HG02943 (cell line): ENCODE measurements around the gene CDRT15.
"Not testable (repeated sequence)": the region's sequence is repeated elsewhere in the genome, so short reads cannot be mapped to it uniquely, and the experiment has no call there.

Experiments
- ATAC-seq: cut with Tn5 transposase; IDR thresholded peaks from one replicate; pipeline ENCODE4 v1.9.1; 2021; ENCODE audit warnings: mild to moderate bottlenecking, low read depth, moderate library complexity; ENCODE audit not compliant: unreplicated experiment

Gene CDRT15

DNA sequence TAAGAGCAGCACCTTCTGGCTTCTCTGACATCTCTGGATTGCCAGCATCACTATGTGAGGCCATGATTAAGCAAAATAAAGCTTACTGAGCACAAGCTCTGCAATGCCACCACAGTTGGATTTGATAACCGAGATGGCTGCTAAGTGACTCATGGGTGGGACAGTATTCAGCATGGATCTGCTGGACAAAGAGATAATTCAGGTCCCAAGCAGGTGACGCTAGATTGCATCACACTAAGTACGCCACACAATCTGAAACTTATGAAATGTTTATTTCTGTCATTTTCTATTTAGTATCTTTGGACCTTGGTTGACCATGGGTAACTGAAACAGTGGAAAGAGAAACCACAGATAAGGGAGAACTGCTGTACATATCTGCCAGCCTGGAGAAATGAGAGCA is 27.4 kb downstream of the CDRT15 start:
- no peak for ATAC-seq

DNA sequence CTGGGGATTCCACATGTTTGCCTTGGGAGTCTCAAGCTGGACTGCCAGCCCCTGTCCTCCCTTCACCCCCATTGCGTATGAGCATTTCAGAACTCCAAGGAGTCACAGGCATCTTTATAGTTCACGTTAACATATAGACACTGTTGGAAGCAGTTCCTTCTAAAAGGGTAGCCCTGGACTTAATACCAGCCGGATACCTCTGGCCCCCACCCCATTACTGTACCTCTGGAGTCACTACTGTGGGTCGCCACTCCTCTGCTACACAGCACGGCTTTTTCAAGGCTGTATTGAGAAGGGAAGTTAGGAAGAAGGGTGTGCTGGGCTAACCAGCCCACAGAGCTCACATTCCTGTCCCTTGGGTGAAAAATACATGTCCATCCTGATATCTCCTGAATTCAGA is 28.9 kb downstream of the CDRT15 start:
- ATAC-seq, result no peak

- no peak for ATAC-seq
These were observed 29.8 kb downstream of the CDRT15 start for GRCh38 chr17:14206891-14207290.

DNA sequence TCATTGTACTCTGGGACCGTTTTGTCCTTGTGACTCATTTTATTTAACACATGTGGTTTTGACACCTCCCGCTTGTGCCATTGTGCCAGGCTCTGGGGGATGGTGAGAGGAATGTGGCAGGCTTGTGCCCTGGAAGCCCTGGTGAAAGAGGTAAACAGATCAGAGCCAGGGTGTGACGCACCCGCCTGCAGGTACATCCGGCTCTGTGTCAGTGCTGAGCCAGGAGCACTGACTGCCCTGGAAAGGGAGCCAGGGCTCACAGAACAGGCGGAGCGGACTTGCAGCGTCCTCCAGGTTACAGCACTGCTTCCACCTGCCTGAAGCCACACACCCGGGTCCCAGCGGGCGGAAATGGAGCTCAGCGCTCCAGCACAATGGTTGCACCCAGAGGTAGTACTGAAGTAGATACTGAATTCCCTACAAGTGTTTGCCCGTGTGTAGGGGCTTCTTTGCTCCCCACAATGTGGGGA is 30.6 kb downstream of the CDRT15 start:
- ATAC-seq, result no peak

DNA sequence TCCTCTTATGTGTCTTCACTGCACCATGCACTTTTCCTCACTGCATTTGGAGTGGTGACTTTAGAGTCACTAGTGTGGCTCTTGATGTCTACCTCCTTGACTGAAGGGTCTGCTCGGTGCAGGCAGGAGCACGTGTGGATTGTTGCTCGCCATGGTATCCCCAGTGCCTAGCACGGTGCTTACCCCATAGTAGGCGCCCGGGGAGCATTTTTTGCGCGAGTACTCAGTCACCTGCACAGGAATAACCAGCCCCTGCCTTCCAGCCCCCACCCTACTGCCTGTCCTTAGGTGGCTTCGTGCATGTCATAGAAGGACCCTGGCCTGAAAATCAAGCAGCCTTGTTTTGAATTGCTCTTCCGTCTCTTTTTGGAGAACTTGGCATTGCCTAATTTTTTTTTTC is 31.3 kb downstream of the CDRT15 start:
- no peak for ATAC-seq

GRCh38 chr17:14204546-14204945 is 32.1 kb downstream of the CDRT15 start:
- no peak for ATAC-seq

- no peak for ATAC-seq
These were observed 32.6 kb downstream of the CDRT15 start for GRCh38 chr17:14204084-14204483.

DNA sequence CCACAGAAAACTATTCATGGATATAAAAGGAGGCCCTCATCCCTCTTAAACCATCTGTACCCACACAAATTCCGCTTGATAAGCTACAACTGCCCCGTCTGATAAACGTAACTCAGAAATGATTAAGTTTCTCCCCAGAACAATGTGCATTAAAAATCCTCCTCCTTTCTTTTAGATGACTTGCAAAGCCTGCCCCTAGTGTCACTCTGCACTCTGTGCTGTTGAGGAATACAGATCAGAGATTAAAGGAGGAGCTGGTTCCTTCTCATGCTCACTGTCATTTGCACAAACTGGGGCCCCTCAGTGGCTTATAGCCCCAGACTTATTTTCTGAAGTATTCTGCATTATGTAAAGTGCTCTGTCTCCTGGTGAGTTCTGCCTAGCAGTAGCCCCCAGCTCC is 33.3 kb downstream of the CDRT15 start:
- ATAC-seq, result no peak

GRCh38 chr17:14202388-14203166 is 34.1 kb downstream of the CDRT15 start:
- no peak for ATAC-seq

GRCh38 chr17:14201988-14202380 is 34.7 kb downstream of the CDRT15 start:
- no peak for ATAC-seq

GRCh38 chr17:14201021-14201987 is 35.4 kb downstream of the CDRT15 start:
- ATAC-seq, result no peak

- no peak for ATAC-seq
These were observed 36.3 kb downstream of the CDRT15 start for GRCh38 chr17:14200354-14200753.

DNA sequence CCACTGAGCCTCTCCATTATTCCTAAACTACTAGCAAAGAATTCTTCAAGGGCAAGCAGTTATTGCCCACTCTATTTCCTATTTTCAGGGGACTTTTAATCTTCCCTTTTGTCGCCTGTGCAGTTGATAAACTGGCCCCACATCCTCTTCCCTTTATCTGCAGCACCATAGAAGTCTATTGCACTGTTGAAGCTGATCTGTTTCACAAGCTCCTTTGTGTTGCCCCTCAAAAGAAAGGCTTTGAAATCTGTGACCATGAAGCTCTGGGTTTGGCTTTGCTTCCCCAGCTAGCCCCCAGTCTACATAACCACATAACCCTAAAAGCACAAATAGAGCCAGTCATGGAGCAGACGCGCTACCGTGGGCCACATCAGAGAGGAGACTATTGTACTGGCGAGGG is 37.1 kb downstream of the CDRT15 start:
- no peak for ATAC-seq

GRCh38 chr17:14198575-14198974 is 38.1 kb downstream of the CDRT15 start:
- no peak for ATAC-seq

GRCh38 chr17:14198013-14198412 is 38.6 kb downstream of the CDRT15 start:
- no peak for ATAC-seq

DNA sequence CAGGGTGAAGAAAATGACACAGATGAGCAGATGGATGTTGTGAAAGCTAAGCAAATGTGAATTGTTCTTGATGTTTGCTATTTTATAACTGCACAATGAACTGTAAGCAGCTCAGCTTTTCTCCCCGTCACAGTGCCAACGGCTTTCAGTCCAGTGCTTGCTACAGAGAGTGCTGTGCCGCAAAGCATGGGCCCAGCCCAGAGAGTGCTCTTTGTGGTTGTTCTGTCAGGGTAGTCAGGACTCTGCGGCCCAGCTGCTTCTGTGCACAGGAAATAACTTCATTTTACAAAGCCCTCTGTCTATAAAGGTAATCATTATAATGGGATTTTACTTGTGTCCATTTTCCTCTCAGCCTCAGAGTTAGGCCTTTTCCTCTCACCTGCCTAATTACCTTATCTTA is 39.1 kb downstream of the CDRT15 start:
- ATAC-seq, result no peak

DNA sequence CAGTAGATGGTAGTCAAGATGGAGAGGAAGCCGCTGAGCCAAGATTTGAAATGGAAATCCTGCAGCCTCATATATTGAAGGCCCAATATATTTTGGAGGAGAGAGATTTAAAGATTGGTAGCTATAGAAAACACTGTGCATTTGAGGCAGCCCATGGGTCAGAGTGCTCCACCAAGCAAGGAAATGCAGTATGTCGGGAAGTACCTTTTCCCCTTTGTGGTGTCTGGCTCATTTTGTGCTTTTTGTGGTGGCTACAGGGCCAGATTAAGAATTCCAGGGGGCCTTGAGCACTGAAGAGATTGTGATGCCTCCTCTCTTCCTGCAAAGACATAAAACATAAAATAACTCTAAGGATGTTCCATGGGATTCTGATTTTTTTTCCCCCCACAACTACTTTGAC is 39.6 kb downstream of the CDRT15 start:
- no peak for ATAC-seq

GRCh38 chr17:14196377-14196997 is 40.2 kb downstream of the CDRT15 start:
- ATAC-seq, result no peak

- not testable (repeated sequence) for ATAC-seq
These were observed 43.9 kb downstream of the CDRT15 start for GRCh38 chr17:14192636-14193344.

DNA sequence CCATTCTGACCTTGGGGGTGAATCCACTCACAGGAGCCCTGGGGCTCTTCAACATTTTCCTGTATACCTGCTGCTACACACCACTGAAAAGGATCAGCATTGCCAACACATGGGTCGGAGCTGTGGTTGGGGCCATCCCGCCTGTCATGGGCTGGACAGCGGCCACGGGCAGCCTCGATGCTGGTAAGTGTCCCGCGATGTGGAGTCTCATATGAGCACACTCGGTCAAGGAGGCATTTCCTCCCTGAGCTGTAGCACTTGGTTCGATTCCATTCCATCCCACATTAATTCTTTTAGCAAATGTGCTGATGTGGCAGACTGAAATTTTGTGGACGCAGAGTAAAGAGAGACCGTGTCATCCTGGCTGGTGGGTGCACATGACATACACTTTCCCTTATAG is 44.6 kb downstream of the CDRT15 start:
- not testable (repeated sequence) for ATAC-seq
